Stimulated activated CD8-positive, alpha-beta memory T cell treated with anti-CD3 and anti-CD28 coated beads, Interleukin-12 subunit alpha, Interleukin-12 subunit beta, amount 100 ng/mL, for 4 hours (primary cell): ENCODE results near the gene KPNA1.
A peak's percentile ranks its signal among the peaks of the same experiment; 100 is the strongest.

Experiments
- DNase-seq: peaks from one replicate; pipeline ENCODE4 v3.0.0-alpha.2; 2020; ENCODE audit warnings: low read depth

KPNA1 gene

DNA sequence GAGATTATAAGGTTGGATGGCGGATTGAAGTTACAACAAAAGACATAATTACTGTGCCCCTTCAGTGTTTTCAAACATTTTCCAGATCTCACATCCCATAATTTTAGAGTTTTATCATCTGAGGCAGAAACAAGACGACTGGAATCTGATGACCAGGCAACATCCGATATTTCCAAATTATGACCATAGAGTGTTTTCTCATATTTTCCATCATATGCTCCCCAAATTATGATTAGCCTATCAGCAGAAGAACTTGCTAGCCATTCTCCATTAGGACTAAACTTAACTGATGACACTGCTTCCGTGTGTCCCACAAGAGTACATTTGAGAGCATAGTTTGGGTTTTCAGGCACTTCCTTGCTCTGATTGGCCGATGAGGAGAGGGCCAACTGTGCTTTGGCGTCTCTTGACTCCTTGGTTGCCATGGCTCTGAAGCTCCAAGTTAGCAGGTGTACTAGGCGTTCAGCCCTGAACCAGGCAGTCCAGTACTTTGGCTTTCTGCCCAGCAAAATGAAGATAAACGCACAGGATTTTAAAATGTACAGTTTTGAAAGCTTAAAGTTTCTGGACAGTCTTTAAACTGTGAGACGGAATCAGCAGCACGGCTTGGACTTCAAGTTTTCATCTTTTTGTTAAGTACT lies 99.5 kb downstream of the KPNA1 start:
- no peak for DNase-seq

DNA sequence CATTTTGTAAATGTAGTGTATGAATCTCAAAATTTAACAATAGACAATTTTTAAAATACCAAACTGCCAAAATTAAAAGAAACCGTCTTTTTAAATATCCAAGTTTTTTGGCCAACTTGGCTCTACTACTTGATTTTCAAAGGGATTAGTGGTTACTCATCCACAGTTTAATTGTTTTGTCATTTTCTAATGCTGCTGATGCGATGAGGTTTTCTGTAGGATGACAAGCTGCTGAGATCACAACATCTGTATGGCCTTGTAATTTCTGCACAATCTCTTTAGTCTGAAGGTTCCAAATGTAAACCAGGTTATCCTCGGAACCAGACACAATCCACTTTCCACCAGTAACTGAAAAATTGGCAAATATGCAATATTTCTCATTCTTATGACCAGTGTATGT lies 100.3 kb downstream of the KPNA1 start:
- DNase-seq: no peak

GRCh38 chr3:122410639-122411038 lies 104.1 kb downstream of the KPNA1 start:
- no peak for DNase-seq

GRCh38 chr3:122410111-122410510 lies 104.6 kb downstream of the KPNA1 start:
- DNase-seq: no peak

DNA sequence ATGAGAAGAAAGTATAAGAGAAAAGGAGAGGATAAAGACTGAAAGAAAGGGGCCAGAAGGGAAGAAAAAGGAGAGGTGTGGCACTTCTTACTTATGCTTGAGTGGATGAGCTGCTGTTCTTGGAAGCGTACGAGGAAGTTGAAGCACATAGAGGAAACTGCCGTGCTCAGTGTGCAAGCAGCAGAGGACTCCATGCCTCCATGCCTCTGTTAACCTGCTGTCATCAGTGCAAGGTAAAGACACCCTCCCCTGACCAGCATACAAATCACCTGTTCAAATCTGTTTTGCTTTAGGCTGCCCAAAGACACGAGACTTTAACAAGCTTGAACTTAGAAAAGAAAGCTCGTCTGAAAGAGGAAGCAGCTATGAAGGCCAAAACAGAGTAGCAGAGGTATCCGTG lies 105.3 kb downstream of the KPNA1 start:
- DNase-seq: no peak

GRCh38 chr3:122407946-122408345 lies 106.8 kb downstream of the KPNA1 start:
- DNase-seq: no peak

- no peak for DNase-seq
Measured at GRCh38 chr3:122406198-122406597, 108.5 kb downstream of the KPNA1 start.

DNA sequence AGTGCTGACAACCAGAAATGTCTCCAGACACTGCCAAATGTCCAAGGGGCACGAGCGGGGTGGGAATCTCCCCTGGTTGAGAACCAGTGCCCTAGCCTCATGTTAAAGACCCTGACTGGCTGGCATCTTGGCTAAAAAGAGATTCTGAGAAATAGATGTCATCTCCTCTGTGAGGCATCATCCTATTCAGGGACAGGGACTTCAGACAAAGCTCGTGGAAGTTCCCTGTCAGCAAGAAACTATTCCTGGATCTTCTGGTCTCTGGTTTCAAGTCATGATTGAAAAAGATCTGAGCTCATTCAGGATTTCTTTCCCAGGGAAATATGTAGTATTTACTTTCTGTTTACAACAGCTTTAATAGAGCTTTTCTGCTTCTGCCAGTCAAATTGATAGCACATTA lies 109.7 kb downstream of the KPNA1 start:
- DNase-seq: no peak

DNA sequence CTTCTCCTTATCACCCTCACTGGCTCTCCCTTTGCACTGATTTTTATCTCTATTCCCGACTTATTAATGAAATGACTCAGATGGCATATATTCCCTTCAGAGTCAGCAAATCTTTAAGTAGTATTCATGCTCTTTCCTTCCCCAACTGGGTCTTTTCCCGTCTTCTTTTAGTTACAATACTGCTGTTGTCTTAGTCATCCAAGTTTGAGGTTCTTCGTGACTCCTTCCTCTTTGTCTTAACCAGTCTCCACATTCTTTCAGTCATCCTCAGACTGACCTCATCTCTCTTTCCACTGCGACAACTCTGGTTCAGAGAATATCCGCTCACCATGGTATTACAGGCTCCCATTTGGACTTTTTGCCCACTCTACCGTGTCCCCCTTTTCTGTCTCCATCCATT lies 111.2 kb downstream of the KPNA1 start:
- DNase-seq: no peak

GRCh38 chr3:122398920-122399319 lies 115.8 kb downstream of the KPNA1 start:
- DNase-seq: no peak

GRCh38 chr3:122397201-122397600 lies 117.5 kb downstream of the KPNA1 start:
- no peak for DNase-seq

DNA sequence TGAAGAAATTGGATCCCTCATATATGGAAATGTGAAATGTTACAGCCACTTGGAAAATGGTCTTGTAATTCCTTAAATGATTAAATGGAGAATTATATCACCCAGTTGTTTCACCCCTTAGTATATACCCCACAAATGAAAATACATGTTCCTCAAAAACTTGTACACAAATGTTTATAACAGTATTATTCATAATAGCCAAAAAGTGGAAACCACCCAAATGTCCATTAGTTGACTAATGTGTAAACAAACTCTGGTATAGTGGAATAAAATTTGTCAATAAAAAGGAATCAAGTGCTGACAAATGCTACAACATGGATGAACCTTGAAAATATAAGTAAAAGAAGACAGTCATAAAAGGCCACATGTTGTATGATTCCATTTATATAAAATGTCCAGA lies 118.2 kb downstream of the KPNA1 start:
- DNase-seq: no peak

DNA sequence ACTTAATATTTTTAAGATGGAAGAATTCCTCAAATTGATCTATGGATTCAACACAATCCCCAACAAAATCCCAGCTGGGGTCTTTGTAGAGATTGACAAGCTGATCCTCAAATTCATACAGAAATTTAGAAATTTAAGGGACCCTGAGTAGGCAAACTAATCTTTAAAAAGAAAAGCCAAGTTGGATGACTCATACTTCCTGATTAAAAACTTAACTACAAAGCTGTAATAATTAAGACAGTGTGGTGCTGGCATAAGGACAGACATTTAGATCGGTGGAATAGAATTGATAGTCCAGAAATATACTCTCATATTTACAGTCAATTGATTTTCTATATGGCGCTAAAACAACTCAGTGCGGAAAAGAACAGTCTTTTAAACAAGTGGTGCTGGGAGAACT lies 119.2 kb downstream of the KPNA1 start:
- no peak for DNase-seq

DNA sequence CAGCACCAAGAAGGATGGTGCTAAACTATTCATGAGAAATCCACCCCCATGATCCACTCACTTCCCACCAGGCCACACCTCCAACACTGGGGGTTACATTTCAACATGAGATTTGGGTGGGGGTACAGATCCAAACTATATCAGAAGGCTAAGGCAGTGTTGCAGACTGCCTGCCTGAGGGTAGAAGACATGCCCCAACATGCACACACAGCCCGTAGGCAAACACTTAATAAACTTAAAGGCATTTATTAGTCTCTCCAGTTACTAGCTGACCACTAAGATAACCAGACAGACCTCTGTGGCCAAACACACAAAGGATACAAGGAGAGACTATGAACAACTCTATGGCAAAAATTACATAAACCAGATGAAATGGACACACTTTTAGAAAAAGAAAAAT lies 120.6 kb downstream of the KPNA1 start:
- DNase-seq: no peak

DNA sequence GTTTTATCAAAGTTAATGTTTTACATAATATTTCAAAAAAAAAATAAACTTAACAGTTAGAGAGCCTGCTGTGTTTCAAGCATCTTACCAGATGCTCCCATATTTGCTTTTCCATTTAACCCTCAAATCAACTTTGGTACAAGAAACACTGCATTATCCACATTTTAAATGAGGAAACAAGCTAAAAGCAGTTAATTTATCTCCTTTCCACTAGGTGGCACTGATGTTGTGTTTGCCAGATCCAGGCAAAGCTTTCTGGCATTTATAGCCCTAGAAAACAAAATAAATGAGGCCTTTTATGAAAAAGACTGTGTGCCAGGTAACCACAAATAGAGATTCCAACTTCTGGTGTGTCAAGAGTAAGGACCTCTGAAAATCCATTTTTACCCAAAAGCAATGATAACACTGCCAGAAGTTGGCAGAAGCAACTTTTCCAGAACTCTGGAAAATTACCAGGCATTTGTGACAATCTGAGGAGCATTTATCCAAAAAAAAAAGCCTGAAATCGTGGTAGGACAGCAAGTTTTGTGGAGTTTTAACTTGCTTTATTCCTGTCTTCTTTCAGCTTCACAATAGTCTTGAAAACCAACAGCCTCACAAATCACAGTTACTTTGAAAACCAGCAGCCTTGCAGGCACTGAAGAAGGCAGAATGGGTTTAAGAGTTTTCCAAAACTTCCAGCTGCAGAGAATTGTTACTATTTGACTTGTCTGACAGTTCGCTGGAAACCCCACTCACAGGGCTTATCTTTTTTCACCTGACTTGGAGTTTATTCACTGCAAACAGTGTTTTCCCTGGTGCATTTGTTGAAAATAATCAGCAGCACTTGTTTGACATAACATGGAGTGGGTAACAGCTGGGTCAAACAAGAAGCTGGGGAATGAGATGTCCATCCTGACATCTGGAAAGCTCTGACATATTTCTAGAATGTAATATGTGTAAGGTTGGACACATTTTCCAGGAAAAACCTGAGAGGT lies 121.6 kb downstream of the KPNA1 start:
- no peak for DNase-seq

GRCh38 chr3:122391681-122392446 lies 122.9 kb downstream of the KPNA1 start:
- no peak for DNase-seq

GRCh38 chr3:122390665-122391064 lies 124.1 kb downstream of the KPNA1 start:
- no peak for DNase-seq

- no peak for DNase-seq
Measured at GRCh38 chr3:122389892-122390291, 124.8 kb downstream of the KPNA1 start.

DNA sequence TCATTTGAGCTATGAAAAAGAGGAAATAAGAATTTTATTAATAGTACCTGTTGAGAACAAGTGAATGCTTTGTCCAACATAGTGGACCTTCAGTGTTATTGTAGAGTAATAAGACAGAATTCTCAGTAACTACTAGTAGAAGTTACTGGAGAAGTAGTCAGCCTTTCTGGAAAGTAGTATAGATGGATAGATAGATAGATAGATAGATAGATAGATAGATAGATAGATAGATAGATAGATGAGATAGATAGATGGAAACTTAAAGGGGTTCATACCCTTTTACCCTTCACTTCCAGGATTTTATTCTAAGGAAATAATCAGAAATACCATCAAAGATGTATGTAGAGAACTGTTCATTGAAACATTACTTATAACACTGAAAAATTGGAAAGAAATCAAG lies 125.5 kb downstream of the KPNA1 start:
- no peak for DNase-seq

- DNase-seq: no peak
Measured at GRCh38 chr3:122387709-122388108, 127.0 kb downstream of the KPNA1 start.

DNA sequence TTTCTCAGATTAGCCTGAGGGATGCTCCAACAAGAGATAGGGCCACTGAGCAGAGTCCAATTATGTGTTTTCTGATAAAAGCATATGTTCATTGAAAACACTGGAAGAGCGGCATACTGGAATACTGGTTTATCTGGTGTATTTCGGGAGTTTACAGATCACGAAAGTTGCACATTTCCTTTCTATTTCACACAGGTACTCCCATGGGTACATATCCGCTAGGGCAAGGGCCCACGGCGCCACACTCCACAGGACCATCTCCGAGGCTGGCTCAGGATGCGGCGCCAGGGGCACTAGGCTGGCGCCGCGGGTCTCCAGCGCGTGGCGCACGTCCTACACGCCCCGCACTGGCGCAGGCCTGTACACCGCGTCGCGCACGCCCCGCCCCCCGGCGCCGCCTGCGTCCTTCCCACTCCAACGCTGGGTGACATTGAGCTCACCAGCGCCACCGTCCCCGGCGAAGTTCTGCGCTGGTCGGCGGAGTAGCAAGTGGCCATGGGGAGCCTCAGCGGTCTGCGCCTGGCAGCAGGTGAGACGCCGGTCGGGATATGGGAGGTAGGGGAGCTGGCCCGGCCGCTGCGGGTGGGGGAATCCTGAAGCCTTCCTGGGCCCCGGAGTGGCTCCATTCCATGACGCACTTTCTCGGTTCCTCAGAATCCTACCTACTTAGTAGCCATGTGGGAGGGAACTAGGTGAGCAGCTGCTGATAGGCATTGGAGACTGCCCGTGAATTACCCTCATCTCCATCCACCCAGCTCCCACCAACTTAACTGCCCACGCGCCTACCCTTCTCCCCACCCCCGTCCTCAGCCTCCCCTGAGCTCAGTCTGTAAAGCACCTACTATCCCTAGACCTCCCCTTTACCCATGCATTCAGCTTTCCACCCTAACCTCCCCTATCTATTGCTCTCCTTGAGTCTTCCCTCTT lies 130.7 kb downstream of the KPNA1 start, which contains the start of gene FAM162A:
Gene FAM162A, plus strand, starts transcription at position 412 of the 927 bp plus-strand sequence. Its CDS starts 84 bp downstream, at position 496.
- DNase-seq: peak; percentile 88
